DOHH2 (cell line): ENCODE results near the gene MSL2.

ENCODE experiments used
- CTCF ChIP-seq: fragments of 200-600 bp; sonication (generic); IDR thresholded peaks from one replicate; pipeline ENCODE4 v1.5.1; 2014; ENCODE audit warnings: antibody characterized with exemption, mild to moderate bottlenecking, low read depth, low read length; ENCODE audit not compliant: poor library complexity, severe bottlenecking
- EZH2phosphoT487 ChIP-seq: fragments of 200-600 bp; sonication (generic); IDR thresholded peaks from 2 replicates; pipeline ENCODE4 v1.6.1; 2017; ENCODE audit warnings: borderline replicate concordance, mild to moderate bottlenecking, antibody characterized with exemption, low read length, moderate library complexity, mixed read lengths

- TF ChIP-seq CTCF, result no peak
- no peak for TF ChIP-seq EZH2phosphoT487
These were observed 54.8 kb downstream of the MSL2 start for GRCh38 chr3:136141291-136141785.
